Measurements from ENCODE around the gene ZYG11A. TPM values are rescaled to one million over a fixed set of nuclear protein-coding genes. Genes with fewer than 3 reads are reported as not detected.

Gene ZYG11A
- total and polyA plus RNA-seq, 2 of the 13 experiments (the other 11 are each of a cell fraction or from before 2014, with no cell fraction given) = not detected

GRCh38 chr1:52927212-52928014 lies 84.9 kb downstream of the ZYG11A start, which contains the start of gene SCP2 (continued):
- TF ChIP-seq E2F1 (CRISPR knock-in tag; IDR thresholded peaks at IDR 0.05) = no peak
- TF ChIP-seq HOXA3 (CRISPR knock-in tag; IDR thresholded peaks at IDR 0.05) = 0 out of 2 replicates have a peak, but pooled peaks have one; percentile 32
- TF ChIP-seq UBTF (CRISPR knock-in tag; IDR thresholded peaks at IDR 0.05) = peak; percentile 79
- TF ChIP-seq PPARG (CRISPR knock-in tag; conservative IDR thresholded peaks at IDR 0.05) = no peak
- TF ChIP-seq ONECUT2 (CRISPR knock-in tag; IDR thresholded peaks at IDR 0.05) = no peak
- TF ChIP-seq ZMYM2 (CRISPR knock-in tag; IDR thresholded peaks at IDR 0.05) = peak; percentile 56; the same call in 1 of the 2 replicates
- no peak; the same call in 1 of the 2 replicates for TF ChIP-seq DMAP1 (CRISPR knock-in tag; IDR thresholded peaks at IDR 0.05)
- TF ChIP-seq ZNF513 (CRISPR knock-in tag; conservative IDR thresholded peaks at IDR 0.05) = 0 out of 2 replicates have a peak, but pooled peaks have one; percentile 22
- TF ChIP-seq MIXL1 (CRISPR knock-in tag; IDR thresholded peaks at IDR 0.05) = 0 out of 2 replicates have a peak, but pooled peaks have one; percentile 7
- no peak for TF ChIP-seq ZFP90 (CRISPR knock-in tag; IDR thresholded peaks at IDR 0.05; ENCODE audit: borderline replicate concordance)
- TF ChIP-seq JDP2 (CRISPR knock-in tag; IDR thresholded peaks at IDR 0.05; ENCODE audit: borderline replicate concordance) = no peak; the same call in 1 of the 2 replicates
- no peak for TF ChIP-seq CC2D1A (CRISPR knock-in tag; IDR thresholded peaks at IDR 0.05)
- TF ChIP-seq RERE (CRISPR knock-in tag; IDR thresholded peaks at IDR 0.05; ENCODE audit: low read depth) = no peak
- no peak for TF ChIP-seq FOSL2 (CRISPR knock-in tag; IDR thresholded peaks at IDR 0.05)
- no peak for TF ChIP-seq ZFAT (CRISPR knock-in tag; conservative IDR thresholded peaks at IDR 0.05)
- no peak for TF ChIP-seq CHD2 (IDR thresholded peaks at IDR 0.05; ENCODE audit: low read depth, low read length)
- TF ChIP-seq PBX3 (CRISPR knock-in tag; IDR thresholded peaks at IDR 0.05; ENCODE audit: borderline replicate concordance) = no peak

Data from HepG2 (cell line).